Measurements from ENCODE around the gene DSTYK.

- TF ChIP-seq CTCF (conservative IDR thresholded peaks at IDR 0.05; ENCODE audit: low read depth in 2 of 2) (no peak), EZH2 (IDR thresholded peaks at IDR 0.05; ENCODE audit: low read depth, unreplicated experiment) (no peak), REST (IDR thresholded peaks at IDR 0.05; ENCODE audit: unreplicated experiment) (no peak), CREB1 (CRISPR knock-in tag; IDR thresholded peaks at IDR 0.05; ENCODE audit: low read depth) (no peak), EZH2phosphoT487 (IDR thresholded peaks at IDR 0.05; ENCODE audit: unreplicated experiment) (no peak), POLR2AphosphoS5 (IDR thresholded peaks at IDR 0.05; ENCODE audit: low read depth) (no peak), NANOG (IDR thresholded peaks at IDR 0.05; ENCODE audit: borderline replicate concordance) (no peak), ETS1 (IDR thresholded peaks at IDR 0.05) (no peak), STAT1 (IDR thresholded peaks at IDR 0.05; ENCODE audit: unreplicated experiment) (no peak), JUNB (IDR thresholded peaks at IDR 0.05; ENCODE audit: unreplicated experiment) (no peak), ZNF114 (CRISPR knock-in tag; IDR thresholded peaks at IDR 0.05) (no peak), ZNF331 (CRISPR knock-in tag; IDR thresholded peaks at IDR 0.05; ENCODE audit: low read depth) (no peak)
Measured at GRCh38 chr1:205236951-205237475, 25.5 kb upstream of the DSTYK start.

Data from GM23338 (cell line).